SK-MEL-5 (cell line): ENCODE results near the gene CNGA2. TPM values are rescaled to one million over a fixed set of nuclear protein-coding genes. Genes with fewer than 3 reads are reported as not detected.

Experiments
- DNase-seq: peaks from one replicate; pipeline ENCODE4 v3.0.0-alpha.2; 2016; ENCODE audit warnings: low read depth, low spot score
- in situ Hi-C: cut with HindIII; loops from 2 replicates; pipeline ENCODE4 v1.10.0; 2016; ENCODE audit warnings: low sequenced_read_pairs, high pct_unique_total_duplicates, low pct_unique_long_range_greater_than_20kb
- total RNA-seq: library from RNA; depleted of rRNA; stranded (reverse); fragments of >200 nt; shearing (Covaris generic); gene quantifications from 2 replicates; pipeline ENCODE4 v1.2.3, GENCODE V29; 2014; rRNA removed

CNGA2 gene
- total RNA-seq, 1 experiment from 2014 or later, result not detected

- in situ Hi-C loops, result no loop called here
- DNase-seq, result no peak
These were observed 39.9 kb downstream of the CNGA2 start for GRCh38 chrX:151774421-151774820.

GRCh38 chrX:151776181-151776731 is 41.7 kb downstream of the CNGA2 start:
- in situ Hi-C loops, result no loop called here
- no peak for DNase-seq

GRCh38 chrX:151776936-151777335 is 42.4 kb downstream of the CNGA2 start:
- in situ Hi-C loops, result no loop called here

GRCh38 chrX:151779258-151779657 is 44.7 kb downstream of the CNGA2 start:
- in situ Hi-C loops, result no loop called here
- DNase-seq, result no peak

More at GRCh38 chrX:151776936-151777335, 42.4 kb downstream of the CNGA2 start:
- DNase-seq, result no peak

- in situ Hi-C loops, result no loop called here
- no peak for DNase-seq
These were observed 46.1 kb downstream of the CNGA2 start for GRCh38 chrX:151780621-151781020.

- in situ Hi-C loops, result no loop called here
These were observed 54.7 kb downstream of the CNGA2 start for GRCh38 chrX:151789179-151789800.

GRCh38 chrX:151790481-151791160 is 56.1 kb downstream of the CNGA2 start:
- DNase-seq, result no peak
- in situ Hi-C loops, result no loop called here

More at GRCh38 chrX:151789179-151789800, 54.7 kb downstream of the CNGA2 start:
- no peak for DNase-seq

- in situ Hi-C loops, result no loop called here
- DNase-seq, result no peak
These were observed 57.4 kb downstream of the CNGA2 start for GRCh38 chrX:151791961-151792360.

GRCh38 chrX:151792505-151792904 is 58.0 kb downstream of the CNGA2 start:
- DNase-seq, result no peak
- in situ Hi-C loops, result no loop called here

GRCh38 chrX:151793886-151794285 is 59.3 kb downstream of the CNGA2 start:
- in situ Hi-C loops, result no loop called here
- no peak for DNase-seq

Other genes with a start within 250 kb of the CNGA2 start
- 2.9 and 3.3 TPM in 2 replicates for gene PASD1, start 171.1 kb upstream of the CNGA2 start, total RNA-seq
- gene PRRG3, start 39.3 kb upstream of the CNGA2 start, total RNA-seq, result not detected in 2 replicates
- gene FATE1, start 18.7 kb upstream of the CNGA2 start, total RNA-seq, result not detected in 2 replicates
- gene MAGEA4, start 178.1 kb downstream of the CNGA2 start, total RNA-seq, result 0.19 TPM in 1 of 2 replicates, not detected in the other
- not detected in 2 replicates for gene GABRE, start 239.9 kb downstream of the CNGA2 start, total RNA-seq